ENCODE measurements around the gene BPIFB6. TPM values are rescaled to one million over a fixed set of nuclear protein-coding genes. Genes with fewer than 3 reads are reported as not detected.

The BPIFB6 gene
- polyA plus RNA-seq, 1 of the 3 experiments (the other 2 are of a cell fraction), result not detected

DNA sequence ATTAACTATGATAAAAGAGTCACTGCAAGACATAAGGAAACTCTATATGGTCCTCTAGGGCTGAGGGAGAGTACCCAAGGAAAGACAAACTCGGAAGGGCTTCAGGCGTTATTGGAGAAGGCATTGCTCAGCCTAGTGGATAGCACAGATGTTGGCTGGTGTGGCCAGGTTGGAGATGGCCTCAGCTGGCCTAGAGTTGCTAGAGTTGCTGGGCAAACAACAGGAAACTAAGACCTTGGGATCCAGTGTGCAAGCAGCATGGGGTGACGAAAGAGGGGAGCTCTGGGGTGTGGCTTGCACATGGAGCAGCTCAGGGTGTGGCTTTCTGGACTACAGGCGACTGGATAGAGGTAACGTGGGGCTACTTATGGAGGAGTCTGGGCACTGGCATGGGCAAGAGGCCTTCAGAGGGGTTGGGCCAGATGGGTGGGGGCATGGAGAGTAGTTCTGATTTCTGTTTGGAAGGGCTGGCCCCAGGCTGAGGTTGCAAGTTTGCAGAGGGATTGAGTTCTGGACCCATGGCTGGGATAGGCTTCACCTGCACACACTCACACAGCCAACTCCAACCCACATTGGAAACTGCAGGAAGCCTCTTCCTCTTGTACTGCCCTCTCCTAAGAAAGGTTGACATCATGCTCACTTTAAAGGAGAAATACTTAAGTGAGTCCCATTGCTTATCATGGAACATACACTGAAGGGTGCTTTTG is 5.2 kb upstream of the BPIFB6 start:
- H3K36me3 ChIP-seq (replicated peaks in 1 of 2; ENCODE audit: control insufficient read depth in 1 of 2, insufficient read depth in 2 of 2, low read length in 1 of 2), result no peaks in the 10 kb centered on the region
- H4K20me1 ChIP-seq (ENCODE audit: insufficient read depth), result no peaks in the 10 kb centered on the region
- H2AFZ ChIP-seq (ENCODE audit: low read depth), result no peak overlapping the region
- WGBS (ENCODE audit: low lambda C conversion rate), result 6% methylated on average over 5 of the region's 5 CpGs
- ChIA-PET POLR2A (no interaction called here), CTCF (interaction anchor here (1.2 kb wide), 1 partner anchor 21 kb away, joined by 3 read pairs; no protein-coding TSS in a partner anchor)
- TF ChIP-seq NFIC (IDR thresholded peaks at IDR 0.05; ENCODE audit: borderline replicate concordance) (no peak), YY1 (IDR thresholded peaks at IDR 0.05; ENCODE audit: low read depth) (no peak), RCOR1 (IDR thresholded peaks at IDR 0.05; ENCODE audit: low read length) (no peak), EP300 (IDR thresholded peaks at IDR 0.05; ENCODE audit: borderline replicate concordance in 1 of 2, low read depth in 1 of 2, low read length in 1 of 2) (no peak), EZH2phosphoT487 (IDR thresholded peaks at IDR 0.05; ENCODE audit: borderline replicate concordance, low read depth) (no peak), TAF1 (IDR thresholded peaks at IDR 0.05; ENCODE audit: borderline replicate concordance, low read depth, low read length) (no peak), REST (IDR thresholded peaks at IDR 0.05; ENCODE audit: low read depth, low read length) (no peak), TCF12 (IDR thresholded peaks at IDR 0.05) (no peak), MEF2A (IDR thresholded peaks at IDR 0.05; ENCODE audit: borderline replicate concordance, low read depth) (no peak), GABPA (IDR thresholded peaks at IDR 0.05; ENCODE audit: low read depth) (no peak), MXI1 (IDR thresholded peaks at IDR 0.05; ENCODE audit: low read depth, low read length) (no peak), SIN3A (IDR thresholded peaks at IDR 0.05; ENCODE audit: borderline replicate concordance, low read depth, low read length) (no peak), IRF3 (IDR thresholded peaks at IDR 0.05; ENCODE audit: low read depth, low read length) (no peak), RAD21 (IDR thresholded peaks at IDR 0.05; ENCODE audit: low read length) (no peak), RFX5 (IDR thresholded peaks at IDR 0.05; ENCODE audit: low read length) (no peak)
- H3K79me2 ChIP-seq (ENCODE audit: insufficient read depth), result no peaks in the 10 kb centered on the region
- H3K4me1 ChIP-seq (ENCODE audit: control insufficient read depth in 1 of 2, insufficient read depth in 2 of 2, low read depth in 1 of 2, low read length in 1 of 2), result no peaks in the 10 kb centered on the region
- H3K9me3 ChIP-seq, result no peaks in the 10 kb centered on the region
- no peak for DNase-seq
- H3K4me2 ChIP-seq, result no peak overlapping the region
- H3F3A ChIP-seq (replicated peaks; ENCODE audit: insufficient read depth), result no peaks in the 10 kb centered on the region
- no peaks in the 10 kb centered on the region for H3K9me2 ChIP-seq
- no peak overlapping the region for H3K27ac ChIP-seq (ENCODE audit: low read depth in 2 of 2, low read length in 1 of 2)
- H3K27me3 ChIP-seq (ENCODE audit: insufficient read depth), result peaks cover 8% of the 10 kb centered on the region; the same call in 1 of the 2 replicates
- no peak overlapping the region for H3K4me3 ChIP-seq (ENCODE audit: low read depth in 2 of 2, low read length in 1 of 2)
- no peak overlapping the region for H3K9ac ChIP-seq

Data from SK-N-SH (cell line).